LNCAP (cell line): Measurements from ENCODE around the gene PLCB2.

Experiments used
- CTCF ChIP-seq: fragments of 450-650 bp; IDR thresholded peaks from 2 replicates; pipeline ENCODE4 v1.5.1; 2017; ENCODE audit warnings: mild to moderate bottlenecking

PLCB2 gene

GRCh38 chr15:40349163-40349562, 41.4 kb upstream of the PLCB2 start:
- TF ChIP-seq CTCF = no peak

GRCh38 chr15:40348474-40348870, 40.7 kb upstream of the PLCB2 start:
- no peak for TF ChIP-seq CTCF

- TF ChIP-seq CTCF = no peak
Observed at GRCh38 chr15:40347559-40348473, 40.1 kb upstream of the PLCB2 start.

GRCh38 chr15:40346579-40347558, 39.1 kb upstream of the PLCB2 start:
- TF ChIP-seq CTCF = no peak

- TF ChIP-seq CTCF = no peak
Observed at GRCh38 chr15:40345867-40346578, 38.3 kb upstream of the PLCB2 start.

- no peak for TF ChIP-seq CTCF
Observed at GRCh38 chr15:40345225-40345866, 37.6 kb upstream of the PLCB2 start.
